AG04450 (cell line): ENCODE results near the gene ST8SIA1. TPM values are rescaled to one million over a fixed set of nuclear protein-coding genes. Genes with fewer than 3 reads are reported as not detected.

Experiments
- CTCF ChIA-PET: fragments of 300-600, 350-600 bp; formaldehyde crosslinking; extraction: SDS; loops from one replicate; lab custom pipeline; 2022; ENCODE audit warnings: antibody characterized with exemption, inconsistent platforms; lab: Charles Lee
- POLR2A ChIA-PET: fragments of 350-600 bp; formaldehyde crosslinking; extraction: SDS; loops from one replicate; lab custom pipeline; 2021; ENCODE audit warnings: antibody characterized with exemption, inconsistent platforms; lab: Yijun Ruan, JAX
- DNase-seq: peaks from one replicate; pipeline ENCODE4 v3.0.0-alpha.2; 2011; ENCODE audit warnings: low read depth, low spot score
- H3K27ac ChIP-seq: one replicate; pipeline ENCODE4 v1.5.1; 2012; ENCODE audit warnings: low read depth, low read length, control low read depth
- H3K27me3 ChIP-seq: one replicate; pipeline ENCODE4 v1.6.0; 2012; ENCODE audit warnings: low read length; ENCODE audit not compliant: control insufficient read depth, insufficient read depth
- H3K4me3 ChIP-seq: 2 replicates; pipeline ENCODE4 v1.5.1; 2011; ENCODE audit warnings: mild to moderate bottlenecking, low read depth, low read length, control low read depth
- H3K9me3 ChIP-seq: 2 replicates; pipeline ENCODE4 v1.5.1; 2012; ENCODE audit warnings: low read length; ENCODE audit not compliant: control insufficient read depth, insufficient read depth
- polyA plus RNA-seq: library from polyadenylated mRNA; depleted of rRNA; stranded (reverse); fragments of >200 nt; gene quantifications from 2 replicates; pipeline ENCODE4 v1.2.3, GENCODE V29; 2011
- TF ChIP-seq, protein P1 (sequence below): IDR thresholded peaks from 2 replicates; pipeline ENCODE4 v1.5.1; 2011; ENCODE audit warnings: low read depth, low read length, control low read depth, inconsistent platforms

The ST8SIA1 gene
- polyA plus RNA-seq, 1 experiment: 0.26 TPM

DNA sequence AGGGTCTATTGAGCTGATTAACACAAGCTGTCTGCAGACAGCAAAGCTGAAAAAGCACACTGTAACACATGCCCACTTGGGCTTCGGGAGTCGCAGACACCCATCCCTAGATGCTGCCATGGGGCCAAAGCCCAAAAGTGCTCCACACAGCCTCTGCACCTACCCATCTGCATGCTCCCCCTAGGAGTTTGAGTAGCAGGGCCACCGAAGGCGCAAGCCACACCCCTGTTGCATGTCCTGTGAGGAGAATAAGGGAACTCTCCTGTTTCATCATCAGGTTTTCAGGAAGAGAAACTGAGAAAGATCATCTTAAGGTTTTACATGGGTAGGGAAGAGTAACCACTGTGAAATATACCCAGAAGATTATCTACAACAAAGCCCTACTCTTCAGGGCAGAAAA is 5.6 kb upstream of the ST8SIA1 start:
- Histone ChIP-seq H3K9me3 (no peaks in the 10 kb centered on the region; the same call in 1 of the 2 replicates), H3K4me3 (no peak overlapping the region), H3K27me3 (peaks cover 6% of the 10 kb centered on the region), H3K27ac (no peak overlapping the region)
- TF ChIP-seq, protein P1, sequence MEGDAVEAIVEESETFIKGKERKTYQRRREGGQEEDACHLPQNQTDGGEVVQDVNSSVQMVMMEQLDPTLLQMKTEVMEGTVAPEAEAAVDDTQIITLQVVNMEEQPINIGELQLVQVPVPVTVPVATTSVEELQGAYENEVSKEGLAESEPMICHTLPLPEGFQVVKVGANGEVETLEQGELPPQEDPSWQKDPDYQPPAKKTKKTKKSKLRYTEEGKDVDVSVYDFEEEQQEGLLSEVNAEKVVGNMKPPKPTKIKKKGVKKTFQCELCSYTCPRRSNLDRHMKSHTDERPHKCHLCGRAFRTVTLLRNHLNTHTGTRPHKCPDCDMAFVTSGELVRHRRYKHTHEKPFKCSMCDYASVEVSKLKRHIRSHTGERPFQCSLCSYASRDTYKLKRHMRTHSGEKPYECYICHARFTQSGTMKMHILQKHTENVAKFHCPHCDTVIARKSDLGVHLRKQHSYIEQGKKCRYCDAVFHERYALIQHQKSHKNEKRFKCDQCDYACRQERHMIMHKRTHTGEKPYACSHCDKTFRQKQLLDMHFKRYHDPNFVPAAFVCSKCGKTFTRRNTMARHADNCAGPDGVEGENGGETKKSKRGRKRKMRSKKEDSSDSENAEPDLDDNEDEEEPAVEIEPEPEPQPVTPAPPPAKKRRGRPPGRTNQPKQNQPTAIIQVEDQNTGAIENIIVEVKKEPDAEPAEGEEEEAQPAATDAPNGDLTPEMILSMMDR: no peak
- DNase-seq: no peak
- POLR2A ChIA-PET: no interaction called here
- CTCF ChIA-PET: interaction anchor here (0.6 kb wide), 1 partner anchor 257 kb away, joined by 4 read pairs; no protein-coding TSS in a partner anchor

DNA sequence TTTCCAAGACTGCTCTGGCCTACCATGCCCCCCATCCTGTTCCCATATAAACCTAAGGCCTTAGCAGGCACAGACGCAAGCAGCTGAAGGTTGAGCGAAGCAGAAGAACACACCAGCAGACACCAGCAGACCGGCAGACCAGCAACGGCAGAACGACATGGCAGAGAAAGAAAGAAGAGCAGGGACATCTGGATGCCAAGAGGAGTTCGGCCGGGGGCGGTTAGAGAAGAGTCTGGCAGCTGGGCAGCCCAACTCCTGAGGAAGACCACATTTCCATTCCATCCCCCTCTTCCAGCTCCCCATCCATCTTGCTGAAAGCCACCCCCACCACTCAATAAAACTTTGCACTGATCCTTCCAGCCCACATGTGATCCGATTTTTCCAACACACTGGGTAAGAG is 5.2 kb upstream of the ST8SIA1 start:
- no peak for DNase-seq
- TF ChIP-seq, protein P1: no peak
- Histone ChIP-seq H3K4me3 (no peak overlapping the region), H3K27me3 (peaks cover 10% of the 10 kb centered on the region), H3K9me3 (no peaks in the 10 kb centered on the region; the same call in 1 of the 2 replicates), H3K27ac (no peak overlapping the region)
- ChIA-PET CTCF (interaction anchor here (1.0 kb wide), 1 partner anchor 257 kb away, joined by 4 read pairs; no protein-coding TSS in a partner anchor), POLR2A (no interaction called here)

DNA sequence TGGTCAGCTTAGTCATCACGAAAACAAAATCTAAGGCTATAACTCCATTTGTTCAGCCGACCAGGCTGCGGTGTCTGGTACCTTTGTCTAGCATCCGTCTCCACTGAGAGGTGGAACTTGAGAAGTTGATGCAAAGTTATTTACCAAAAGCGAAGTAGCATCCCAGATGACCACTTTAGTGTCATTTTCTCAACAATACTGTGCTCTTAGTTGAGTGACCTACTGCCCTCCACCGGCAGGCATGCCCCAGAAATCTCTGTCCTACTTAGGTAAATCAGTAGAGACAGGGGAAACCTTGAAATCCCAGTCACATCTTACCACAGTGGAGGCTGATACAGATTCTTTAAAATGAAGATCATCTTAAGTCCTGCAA is 1.3 kb upstream of the ST8SIA1 start:
- Histone ChIP-seq H3K9me3 (no peaks in the 10 kb centered on the region; the same call in 1 of the 2 replicates), H3K27me3 (peaks cover 36% of the 10 kb centered on the region), H3K27ac (no peak overlapping the region), H3K4me3 (peak overlapping the region; percentile 1; the same call in 1 of the 2 replicates)
- DNase-seq: no peak
- ChIA-PET CTCF (interaction anchor here (0.6 to 1.7 kb wide), 55 partner anchors 9 to 640 kb away, joined by 3 to 45 read pairs (median 4); no protein-coding TSS in a partner anchor), POLR2A (interaction anchor here (0.6 kb wide), 1 partner anchor 214 kb away, joined by 4 read pairs; no protein-coding TSS in a partner anchor)
- TF ChIP-seq, protein P1: no peak

DNA sequence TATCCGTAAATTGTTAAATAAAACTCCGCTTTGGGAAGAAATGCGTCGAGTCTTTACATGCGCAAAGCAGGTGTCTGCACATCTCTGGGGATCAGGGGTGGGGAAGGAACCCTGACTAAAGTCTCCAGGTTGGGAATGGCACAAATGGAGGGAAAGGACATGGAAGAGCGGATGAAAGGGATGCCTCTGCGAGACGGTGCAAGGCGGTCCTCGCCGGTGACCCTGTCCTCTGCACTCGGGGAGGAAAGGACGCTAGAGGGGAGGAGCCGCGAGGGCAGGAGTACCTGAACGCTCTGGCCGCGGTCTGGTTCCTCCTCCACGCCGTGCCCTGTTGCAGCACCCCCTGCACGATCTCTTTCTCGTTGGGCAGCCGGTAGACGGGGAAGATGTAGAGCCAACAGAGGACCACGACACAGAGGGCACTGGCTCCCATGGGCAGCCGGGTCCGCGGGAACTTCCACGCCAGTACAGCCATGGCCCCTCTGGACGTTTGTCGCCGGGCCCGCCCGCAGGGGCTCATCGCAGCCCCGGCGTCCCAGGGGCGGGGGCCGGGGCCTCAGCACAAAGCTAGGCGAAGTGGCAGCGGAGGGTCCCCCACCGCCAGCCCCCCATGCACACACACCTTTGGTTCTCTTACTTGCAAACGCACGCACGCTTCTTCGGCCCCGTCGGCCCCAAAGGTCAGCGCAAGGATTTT is 646 bp downstream of the ST8SIA1 start:
- Histone ChIP-seq H3K27ac (no peak overlapping the region), H3K27me3 (peaks cover 36% of the 10 kb centered on the region), H3K4me3 (no peak overlapping the region), H3K9me3 (no peaks in the 10 kb centered on the region; the same call in 1 of the 2 replicates)
- TF ChIP-seq, protein P1: no peak
- no peak for DNase-seq
- CTCF ChIA-PET: interaction anchor here (1.5 to 1.6 kb wide), 2 partner anchors 109 to 232 kb away, joined by 3 to 4 read pairs; no protein-coding TSS in a partner anchor
- POLR2A ChIA-PET: interaction anchor here (0.6 kb wide), 1 partner anchor 251 kb away, joined by 3 read pairs; no protein-coding TSS in a partner anchor
